Measurements from ENCODE around the gene LURAP1L.

- no peak for TF ChIP-seq CTCF (IDR thresholded peaks at IDR 0.05)
- TF ChIP-seq HMGA2 (CRISPR knock-in tag; IDR thresholded peaks at IDR 0.05), result no peak
- TF ChIP-seq, protein P1, sequence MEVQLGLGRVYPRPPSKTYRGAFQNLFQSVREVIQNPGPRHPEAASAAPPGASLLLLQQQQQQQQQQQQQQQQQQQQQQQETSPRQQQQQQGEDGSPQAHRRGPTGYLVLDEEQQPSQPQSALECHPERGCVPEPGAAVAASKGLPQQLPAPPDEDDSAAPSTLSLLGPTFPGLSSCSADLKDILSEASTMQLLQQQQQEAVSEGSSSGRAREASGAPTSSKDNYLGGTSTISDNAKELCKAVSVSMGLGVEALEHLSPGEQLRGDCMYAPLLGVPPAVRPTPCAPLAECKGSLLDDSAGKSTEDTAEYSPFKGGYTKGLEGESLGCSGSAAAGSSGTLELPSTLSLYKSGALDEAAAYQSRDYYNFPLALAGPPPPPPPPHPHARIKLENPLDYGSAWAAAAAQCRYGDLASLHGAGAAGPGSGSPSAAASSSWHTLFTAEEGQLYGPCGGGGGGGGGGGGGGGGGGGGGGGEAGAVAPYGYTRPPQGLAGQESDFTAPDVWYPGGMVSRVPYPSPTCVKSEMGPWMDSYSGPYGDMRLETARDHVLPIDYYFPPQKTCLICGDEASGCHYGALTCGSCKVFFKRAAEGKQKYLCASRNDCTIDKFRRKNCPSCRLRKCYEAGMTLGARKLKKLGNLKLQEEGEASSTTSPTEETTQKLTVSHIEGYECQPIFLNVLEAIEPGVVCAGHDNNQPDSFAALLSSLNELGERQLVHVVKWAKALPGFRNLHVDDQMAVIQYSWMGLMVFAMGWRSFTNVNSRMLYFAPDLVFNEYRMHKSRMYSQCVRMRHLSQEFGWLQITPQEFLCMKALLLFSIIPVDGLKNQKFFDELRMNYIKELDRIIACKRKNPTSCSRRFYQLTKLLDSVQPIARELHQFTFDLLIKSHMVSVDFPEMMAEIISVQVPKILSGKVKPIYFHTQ (CRISPR knock-in tag; IDR thresholded peaks at IDR 0.05), result no peak
- no peak for TF ChIP-seq MXD4 (CRISPR knock-in tag; IDR thresholded peaks at IDR 0.05; ENCODE audit: borderline replicate concordance)
- TF ChIP-seq TCF7 (CRISPR knock-in tag; IDR thresholded peaks at IDR 0.05; ENCODE audit: low read depth), result no peak
- TF ChIP-seq, protein P2, sequence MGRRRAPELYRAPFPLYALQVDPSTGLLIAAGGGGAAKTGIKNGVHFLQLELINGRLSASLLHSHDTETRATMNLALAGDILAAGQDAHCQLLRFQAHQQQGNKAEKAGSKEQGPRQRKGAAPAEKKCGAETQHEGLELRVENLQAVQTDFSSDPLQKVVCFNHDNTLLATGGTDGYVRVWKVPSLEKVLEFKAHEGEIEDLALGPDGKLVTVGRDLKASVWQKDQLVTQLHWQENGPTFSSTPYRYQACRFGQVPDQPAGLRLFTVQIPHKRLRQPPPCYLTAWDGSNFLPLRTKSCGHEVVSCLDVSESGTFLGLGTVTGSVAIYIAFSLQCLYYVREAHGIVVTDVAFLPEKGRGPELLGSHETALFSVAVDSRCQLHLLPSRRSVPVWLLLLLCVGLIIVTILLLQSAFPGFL (CRISPR knock-in tag; IDR thresholded peaks at IDR 0.05; ENCODE audit: borderline replicate concordance), result no peak
- TF ChIP-seq ESRRA (CRISPR knock-in tag; IDR thresholded peaks at IDR 0.05; ENCODE audit: borderline replicate concordance), result no peak
Observed at GRCh38 chr9:12732971-12733370, 41.8 kb upstream of the LURAP1L start.

Data from WTC11 (cell line).